Activated CD8-positive, alpha-beta memory T cell treated with anti-CD3 and anti-CD28 coated beads for 48 hours (primary cell): Measurements from ENCODE around the gene SLC22A2.

Experiments
- DNase-seq, 3 experiments: peaks; one replicate each; pipeline ENCODE4 v3.0.0-alpha.2; 2020; ENCODE audit warnings: low read depth in 2 of 3, low spot score in 2 of 3

The SLC22A2 gene

DNA sequence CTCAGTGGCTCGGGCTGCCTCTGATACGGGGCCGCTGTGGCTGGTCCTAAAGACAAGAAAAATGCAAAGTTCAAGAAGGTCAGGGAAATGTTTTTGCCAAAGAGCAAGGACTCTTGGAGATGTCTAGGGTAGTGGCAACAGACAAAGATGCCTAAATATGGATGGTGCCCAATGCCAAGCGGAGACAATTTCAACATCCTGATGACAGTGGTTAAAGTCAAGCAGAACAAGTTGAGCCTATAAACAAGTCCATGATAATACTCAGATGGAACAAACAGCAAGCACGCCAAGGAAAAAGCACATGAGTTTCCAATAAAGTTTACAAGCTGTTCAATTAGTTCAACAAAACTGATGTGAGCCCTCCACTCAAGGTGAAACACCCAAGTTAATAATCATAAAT is 85.9 kb downstream of the SLC22A2 start:
- no peak for DNase-seq

DNA sequence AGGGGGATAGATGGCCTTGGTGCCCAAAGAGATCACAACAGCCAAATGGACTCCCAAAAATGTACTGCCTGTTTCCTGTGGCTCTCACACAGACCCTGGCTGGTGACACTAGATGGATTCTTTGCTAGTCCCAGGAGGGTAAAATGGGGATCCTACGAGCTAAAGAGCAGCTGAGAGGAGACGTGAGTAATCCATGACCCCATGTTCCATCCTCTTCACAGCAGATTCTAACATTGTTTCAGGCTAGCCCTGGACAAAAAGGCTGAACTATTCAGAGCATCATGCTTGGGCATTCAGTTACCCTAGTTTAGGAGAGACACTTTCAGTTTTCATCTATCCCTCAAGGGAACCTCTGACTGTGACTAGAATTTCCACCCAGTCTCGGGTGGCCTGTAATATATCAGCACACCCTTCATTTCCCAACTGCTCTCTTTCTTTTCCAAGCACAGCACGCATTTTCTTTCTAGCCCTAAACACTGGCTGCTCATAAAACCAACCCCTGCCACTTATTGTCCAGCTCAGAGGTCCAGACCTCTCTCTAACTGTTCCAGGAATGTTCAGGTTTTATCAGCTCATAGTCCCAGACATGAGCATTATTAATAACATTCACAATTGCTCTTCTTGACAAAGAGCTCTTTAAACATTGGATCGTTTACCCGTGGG is 88.5 kb downstream of the SLC22A2 start:
- no peak for DNase-seq

DNA sequence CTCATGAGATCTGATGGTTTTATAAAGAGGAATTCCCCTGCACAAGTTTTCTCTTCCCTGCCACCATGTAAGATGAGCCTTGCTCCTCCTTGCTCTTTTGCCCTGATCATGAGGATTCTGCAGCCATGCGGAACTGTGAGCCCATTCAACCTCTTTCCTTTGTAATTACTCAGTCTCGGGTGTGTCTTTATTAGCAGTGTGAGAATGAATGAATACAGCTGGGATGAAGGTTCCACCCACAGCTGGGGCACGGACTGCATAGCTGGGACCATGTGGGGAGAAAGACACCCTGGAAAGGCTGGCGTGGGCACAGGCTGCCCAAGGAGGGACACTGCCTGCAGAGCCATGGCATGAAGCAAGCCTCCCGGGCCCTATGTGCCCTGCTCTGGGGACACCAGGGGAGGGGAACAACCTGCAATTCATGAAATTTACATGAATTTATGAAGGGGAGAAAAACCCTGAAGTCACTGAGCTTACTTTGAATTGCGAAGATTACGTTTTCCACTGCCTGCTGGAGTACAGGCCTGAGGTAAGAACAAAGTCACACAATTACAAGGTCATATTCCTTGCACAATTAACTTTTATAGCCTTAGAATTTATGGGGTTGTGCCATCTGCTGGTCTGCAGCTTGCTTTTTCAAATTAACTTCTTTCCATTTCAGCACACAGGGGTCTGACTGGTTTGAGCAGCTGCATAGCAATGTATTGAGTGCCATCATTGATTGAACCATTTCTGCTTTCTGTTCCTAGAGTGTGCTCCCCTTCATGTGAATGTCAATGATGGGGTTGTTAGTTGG is 90.8 kb downstream of the SLC22A2 start:
- DNase-seq: no peak
